Astrocyte of the cerebellum (primary cell): Measurements from ENCODE around the gene KRT14.
A peak's percentile ranks its signal among the peaks of the same experiment; 100 is the strongest.
"Not testable (repeated sequence)": the region's sequence is repeated elsewhere in the genome, so short reads cannot be mapped to it uniquely, and the experiment has no call there.

ENCODE experiments used
- DNase-seq: peaks from one replicate; pipeline ENCODE4 v3.0.0-alpha.2; 2011; ENCODE audit warnings: low read depth
- H3K4me3 ChIP-seq: 2 replicates; pipeline ENCODE4 v1.5.1; 2011; ENCODE audit warnings: mild to moderate bottlenecking, low read depth, low read length, moderate library complexity
- CTCF ChIP-seq: IDR thresholded peaks from 2 replicates; pipeline ENCODE4 v1.5.1; 2012; ENCODE audit warnings: low read length, low read depth, moderate library complexity, mild to moderate bottlenecking; ENCODE audit errors: missing control alignments
- in situ Hi-C: cut with HindIII; loops from 2 replicates; pipeline ENCODE4 v1.10.0; 2017; ENCODE audit warnings: low sequenced_read_pairs

KRT14 gene

GRCh38 chr17:41614098-41614497 is 27.4 kb upstream of the KRT14 start:
- in situ Hi-C loops = no loop called here
- DNase-seq = no peak
- H3K4me3 ChIP-seq = no peak overlapping the region
- no peak for TF ChIP-seq CTCF

GRCh38 chr17:41613277-41614082 is 26.8 kb upstream of the KRT14 start:
- in situ Hi-C loops = no loop called here
- no peak overlapping the region for H3K4me3 ChIP-seq
- no peak for DNase-seq
- TF ChIP-seq CTCF = no peak

- DNase-seq, in situ Hi-C loops, H3K4me3 ChIP-seq: not testable (repeated sequence)
Observed at GRCh38 chr17:41612376-41613160, 25.9 kb upstream of the KRT14 start, which contains the start of gene KRT16. TSS of gene KRT16 (minus strand) at chr17:41612767. CDS start at chr17:41612688, 79 bp downstream.

- H3K4me3 ChIP-seq = no peak overlapping the region
- in situ Hi-C loops = no loop called here
- no peak for DNase-seq
- no peak for TF ChIP-seq CTCF
Observed at GRCh38 chr17:41610965-41611640, 24.4 kb upstream of the KRT14 start.

- H3K4me3 ChIP-seq, in situ Hi-C loops: not testable (repeated sequence)
Observed at GRCh38 chr17:41610061-41610517, 23.4 kb upstream of the KRT14 start.

GRCh38 chr17:41606930-41607329 is 20.2 kb upstream of the KRT14 start:
- in situ Hi-C loops, DNase-seq, H3K4me3 ChIP-seq: not testable (repeated sequence)

More at GRCh38 chr17:41610061-41610517, 23.4 kb upstream of the KRT14 start:
- DNase-seq = not testable (repeated sequence)
- peak; percentile 12 for TF ChIP-seq CTCF

- in situ Hi-C loops = no loop called here
- H3K4me3 ChIP-seq = no peak overlapping the region
- TF ChIP-seq CTCF = no peak
- no peak for DNase-seq
Observed at GRCh38 chr17:41602524-41602923, 15.8 kb upstream of the KRT14 start.
